Measurements from ENCODE around the gene EIF4G3.

GRCh38 chr1:20978413-20978812 is 198.3 kb downstream of the EIF4G3 start:
- TF ChIP-seq, protein P1, sequence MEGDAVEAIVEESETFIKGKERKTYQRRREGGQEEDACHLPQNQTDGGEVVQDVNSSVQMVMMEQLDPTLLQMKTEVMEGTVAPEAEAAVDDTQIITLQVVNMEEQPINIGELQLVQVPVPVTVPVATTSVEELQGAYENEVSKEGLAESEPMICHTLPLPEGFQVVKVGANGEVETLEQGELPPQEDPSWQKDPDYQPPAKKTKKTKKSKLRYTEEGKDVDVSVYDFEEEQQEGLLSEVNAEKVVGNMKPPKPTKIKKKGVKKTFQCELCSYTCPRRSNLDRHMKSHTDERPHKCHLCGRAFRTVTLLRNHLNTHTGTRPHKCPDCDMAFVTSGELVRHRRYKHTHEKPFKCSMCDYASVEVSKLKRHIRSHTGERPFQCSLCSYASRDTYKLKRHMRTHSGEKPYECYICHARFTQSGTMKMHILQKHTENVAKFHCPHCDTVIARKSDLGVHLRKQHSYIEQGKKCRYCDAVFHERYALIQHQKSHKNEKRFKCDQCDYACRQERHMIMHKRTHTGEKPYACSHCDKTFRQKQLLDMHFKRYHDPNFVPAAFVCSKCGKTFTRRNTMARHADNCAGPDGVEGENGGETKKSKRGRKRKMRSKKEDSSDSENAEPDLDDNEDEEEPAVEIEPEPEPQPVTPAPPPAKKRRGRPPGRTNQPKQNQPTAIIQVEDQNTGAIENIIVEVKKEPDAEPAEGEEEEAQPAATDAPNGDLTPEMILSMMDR (IDR thresholded peaks at IDR 0.05 in 8 of 11, conservative IDR thresholded peaks at IDR 0.05 in 3 of 11), result no peak
- no peak for TF ChIP-seq POLR2A (IDR thresholded peaks at IDR 0.05)

Data from spleen (tissue), 7 donors.